Upper lobe of left lung (tissue), 6 donors: Measurements from ENCODE around the gene GALNT16. TPM values are rescaled to one million over a fixed set of nuclear protein-coding genes. Genes with fewer than 3 reads are reported as not detected.

Source experiments
- ATAC-seq, 2 donors: fragments of 200-7000 bp; cut with Tn5 transposase; one replicate each; pipeline ENCODE4 v1.9.1; 2022; ENCODE audit warnings: mild to moderate bottlenecking in 2 of 2, moderate library complexity in 2 of 2; ENCODE audit not compliant: low FRiP score in 2 of 2
- DNase-seq, 2 donors: peaks; one replicate each; pipeline ENCODE4 v3.0.0-alpha.2; 2019 to 2020
- H3K27ac ChIP-seq, 4 donors: fragments of 200-600 bp; sonication (generic); one replicate each; pipeline ENCODE4 v1.5.1; 2016 to 2019
- H3K27me3 ChIP-seq, 4 donors: fragments of 200-600 bp; sonication (generic); one replicate each; pipeline ENCODE4 v1.5.1; 2017 to 2019
- H3K36me3 ChIP-seq, 4 donors: fragments of 200-600 bp; sonication (generic); one replicate each; pipeline ENCODE4 v1.5.1; 2016 to 2019
- H3K4me1 ChIP-seq, 4 donors: fragments of 200-600 bp; sonication (generic); one replicate each; pipeline ENCODE4 v1.5.1; 2018 to 2019
- H3K4me3 ChIP-seq, 4 donors: fragments of 200-600 bp; sonication (generic); one replicate each; pipeline ENCODE4 v1.5.1; 2017 to 2019; ENCODE audit warnings: mild to moderate bottlenecking in 2 of 4, moderate library complexity in 1 of 4
- H3K9me3 ChIP-seq, 4 donors: fragments of 200-600 bp; sonication (generic); one replicate each; pipeline ENCODE4 v1.5.1; 2018 to 2019
- CTCF ChIP-seq, 6 experiments: fragments of 450-650 bp in 4 of 6; fragments of 200-600 bp in 2 of 6; sonication (generic) in 2 of 6; IDR thresholded peaks; one replicate each; pipeline ENCODE4 v1.5.1; 2016 to 2019; ENCODE audit warnings: antibody characterized with exemption in 6 of 6
- EP300 ChIP-seq, 4 donors: sonication (generic); formaldehyde crosslinking; IDR thresholded peaks; one replicate each; pipeline ENCODE4 v1.5.1; 2017; ENCODE audit warnings: antibody characterized with exemption in 4 of 4, control low read depth in 2 of 4
- POLR2A ChIP-seq, 4 donors: fragments of 450-650 bp; IDR thresholded peaks; one replicate each; pipeline ENCODE4 v1.5.1; 2016 to 2017; ENCODE audit warnings: antibody characterized with exemption in 4 of 4, mild to moderate bottlenecking in 2 of 4
- POLR2AphosphoS5 ChIP-seq, 2 donors: sonication (generic); formaldehyde crosslinking; IDR thresholded peaks; one replicate each; pipeline ENCODE4 v1.5.1; 2017; ENCODE audit warnings: antibody characterized with exemption in 2 of 2
- WGBS, 2 donors: methylation state at CpG; one replicate each; pipeline ENCODE4 v1.1.5; 2017 to 2018; 5-methylcytosine and 5-hydroxymethylcytosine counted together
- total RNA-seq, 6 donors: library from RNA; depleted of rRNA in 4 of 6; stranded (reverse); fragments of >200 nt in 4 of 6; gene quantifications; one replicate each; pipeline versions ENCODE4 v1.1.0 to v1.2.1, GENCODE V29; 2016 to 2021
- donor health status: DM: no; HTN: no; CAD: no; lungs with moderate emphysema.
- donor health status: DM: no; HTN: yes; CAD: no; lungs with severe emphysema.

GALNT16 gene
- total RNA-seq, 6 donors from 2014 or later: under 0.01 to 8.4 (median 1.3) TPM

GRCh38 chr14:69360438-69361108, 100.6 kb downstream of the GALNT16 start:
- ATAC-seq (no peak), DNase-seq (peak in 1 of 2 donors; percentile 39)
- TF ChIP-seq POLR2A (IDR thresholded peaks at IDR 0.05): no peak
- TF ChIP-seq EP300 (IDR thresholded peaks at IDR 0.05): no peak
- no peak for TF ChIP-seq POLR2AphosphoS5 (IDR thresholded peaks at IDR 0.05)
- TF ChIP-seq CTCF (IDR thresholded peaks at IDR 0.05): no peak
- Histone ChIP-seq H3K27me3 (no peaks in the 10 kb centered on the region), H3K4me3 (no peak overlapping the region), H3K9me3 (no peaks in the 10 kb centered on the region), H3K4me1 (no peaks in the 10 kb centered on the region), H3K27ac (no peak overlapping the region), H3K36me3 (no peaks in the 10 kb centered on the region)
- 59 to 65% methylated on average over 6 to 7 of the region's 7 CpGs for WGBS, 2 donors

GRCh38 chr14:69363055-69363454, 103.1 kb downstream of the GALNT16 start:
- no peak for TF ChIP-seq EP300 (IDR thresholded peaks at IDR 0.05)
- TF ChIP-seq POLR2AphosphoS5 (IDR thresholded peaks at IDR 0.05): no peak
- peak in 1 of 6 experiments; percentile 13 for TF ChIP-seq CTCF (IDR thresholded peaks at IDR 0.05)
- TF ChIP-seq POLR2A (IDR thresholded peaks at IDR 0.05): no peak
- Histone ChIP-seq H3K36me3 (no peaks in the 10 kb centered on the region), H3K9me3 (no peaks in the 10 kb centered on the region), H3K27me3 (no peaks in the 10 kb centered on the region), H3K27ac (no peak overlapping the region), H3K4me1 (no peaks in the 10 kb centered on the region), H3K4me3 (no peak overlapping the region)
- 60 to 64% methylated on average over 9 of the region's 9 CpGs for WGBS, 2 donors
- DNase-seq: peak in 1 of 2 donors; percentile 15
- ATAC-seq: peak in 1 of 2 donors; percentile 60

GRCh38 chr14:69363964-69364363, 104.0 kb downstream of the GALNT16 start:
- no peak for DNase-seq
- no peak overlapping the region for H3K4me3 ChIP-seq
- 86% methylated on average over 4 of the region's 4 CpGs for WGBS, 2 donors
- no peaks in the 10 kb centered on the region for H3K36me3 ChIP-seq
- ATAC-seq: no peak
- H3K4me1 ChIP-seq: no peaks in the 10 kb centered on the region
- no peaks in the 10 kb centered on the region for H3K9me3 ChIP-seq
- TF ChIP-seq EP300 (IDR thresholded peaks at IDR 0.05) (no peak), POLR2A (IDR thresholded peaks at IDR 0.05) (no peak), CTCF (IDR thresholded peaks at IDR 0.05) (no peak), POLR2AphosphoS5 (IDR thresholded peaks at IDR 0.05) (no peak)
- H3K27me3 ChIP-seq: no peaks in the 10 kb centered on the region
- no peak overlapping the region for H3K27ac ChIP-seq

GRCh38 chr14:69364378-69364777, 104.4 kb downstream of the GALNT16 start:
- no peak for ATAC-seq
- 91% methylated on average over 2 of the region's 2 CpGs for WGBS, 2 donors
- no peak for DNase-seq
- TF ChIP-seq CTCF (IDR thresholded peaks at IDR 0.05): no peak
- TF ChIP-seq EP300 (IDR thresholded peaks at IDR 0.05): no peak
- no peak for TF ChIP-seq POLR2AphosphoS5 (IDR thresholded peaks at IDR 0.05)
- TF ChIP-seq POLR2A (IDR thresholded peaks at IDR 0.05): no peak
- Histone ChIP-seq H3K4me1 (no peaks in the 10 kb centered on the region), H3K4me3 (no peak overlapping the region), H3K27me3 (no peaks in the 10 kb centered on the region), H3K27ac (no peak overlapping the region), H3K9me3 (no peaks in the 10 kb centered on the region), H3K36me3 (no peaks in the 10 kb centered on the region)

GRCh38 chr14:69366069-69366468, 106.1 kb downstream of the GALNT16 start:
- Histone ChIP-seq H3K4me1 (no peaks in the 10 kb centered on the region), H3K4me3 (no peak overlapping the region), H3K27ac (no peak overlapping the region), H3K9me3 (no peaks in the 10 kb centered on the region), H3K27me3 (no peaks in the 10 kb centered on the region), H3K36me3 (no peaks in the 10 kb centered on the region)
- WGBS, 2 donors: 72 to 83% methylated on average over 3 of the region's 3 CpGs
- TF ChIP-seq EP300 (IDR thresholded peaks at IDR 0.05): no peak
- no peak for TF ChIP-seq POLR2A (IDR thresholded peaks at IDR 0.05)
- TF ChIP-seq CTCF (IDR thresholded peaks at IDR 0.05): no peak
- TF ChIP-seq POLR2AphosphoS5 (IDR thresholded peaks at IDR 0.05): no peak
- DNase-seq (no peak), ATAC-seq (no peak)
